Naive thymus-derived CD8-positive, alpha-beta T cell (primary cell): ENCODE measurements around the gene PDE10A. TPM values are rescaled to one million over a fixed set of nuclear protein-coding genes. Genes with fewer than 3 reads are reported as not detected.

ENCODE experiments used
- ATAC-seq, 2 donors: fragments of 150-1000 bp; cut with Tn5 transposase in 1 of 2; sonication (Bioruptor Pico), chemical (Tn5 transposase) in 1 of 2; 1 replicate in 1 of 2; 2 replicates in 1 of 2; pipeline ENCODE4 v1.10.0; 2021; ENCODE audit warnings: mild to moderate bottlenecking in 2 of 2, moderate library complexity in 2 of 2
- POLR2A ChIA-PET: fragments of 350-600 bp; sonication (Branson Sonifier 250); formaldehyde crosslinking; loops from one replicate; lab custom pipeline; 2021; ENCODE audit warnings: antibody characterized with exemption; lab: Charles Lee
- DNase-seq, 10 donors: peaks; one replicate each; pipeline versions ENCODE4 v3.0.0 to v3.0.0-alpha.2; 2020 to 2022
- H3K27ac Mint-ChIP-seq, 10 donors: one replicate each; pipeline ENCODE4 v1.8.0; 2020 to 2022; ENCODE audit warnings: mild to moderate bottlenecking in 10 of 10, mixed read lengths in 10 of 10, moderate library complexity in 4 of 10, inconsistent platforms in 1 of 10
- H3K27me3 Mint-ChIP-seq, 5 donors: one replicate each; pipeline ENCODE4 v1.8.0; 2021 to 2022; ENCODE audit warnings: mixed read lengths in 5 of 5
- H3K36me3 Mint-ChIP-seq, 3 donors: one replicate each; pipeline ENCODE4 v1.8.0; 2020 to 2022; ENCODE audit warnings: mixed read lengths in 3 of 3, mild to moderate bottlenecking in 2 of 3, inconsistent platforms in 1 of 3
- H3K4me1 Mint-ChIP-seq, 4 donors: one replicate each; pipeline ENCODE4 v1.8.0; 2021 to 2022; ENCODE audit warnings: mixed read lengths in 4 of 4
- H3K4me3 Mint-ChIP-seq, 10 donors: one replicate each; pipeline ENCODE4 v1.8.0; 2020 to 2022; ENCODE audit warnings: mild to moderate bottlenecking in 10 of 10, mixed read lengths in 10 of 10, moderate library complexity in 6 of 10, inconsistent platforms in 1 of 10
- H3K9me3 Mint-ChIP-seq, 9 donors: one replicate each; pipeline ENCODE4 v1.8.0; 2020 to 2022; ENCODE audit warnings: mixed read lengths in 9 of 9, mild to moderate bottlenecking in 3 of 9, inconsistent platforms in 1 of 9, moderate library complexity in 1 of 9
- polyA plus RNA-seq, 3 donors: library from polyadenylated mRNA; unstranded; fragments of 300-500 nt; fragmentation: Illumina TruSeq; gene quantifications; one replicate each; pipeline ENCODE4 v1.2.3, GENCODE V29; 2021
- total RNA-seq, 8 experiments: library from RNA in 2 of 8; stranded (reverse) in 2 of 8; gene quantifications; one replicate each; pipeline ENCODE4 v1.2.3 and lab custom pipeline; 2021 to 2026

Gene PDE10A
- total and polyA plus RNA-seq, 5 experiments from 2014 or later, result not detected

GRCh38 chr6:165674155-165675029, 11.4 kb upstream of the PDE10A start:
- POLR2A ChIA-PET, result no interaction called here
- H3K4me1 Mint-ChIP-seq, result no peaks in the 10 kb centered on the region
- DNase-seq, result no peak

GRCh38 chr6:165671222-165671768, 8.3 kb upstream of the PDE10A start:
- no peak overlapping the region for H3K27ac Mint-ChIP-seq
- H3K9me3 Mint-ChIP-seq, result no peaks in the 10 kb centered on the region
- peaks cover 4 to 25% (median 12%) of the 10 kb centered on the region in 5 donors for H3K27me3 Mint-ChIP-seq
- ATAC-seq (no peak), DNase-seq (no peak)
- POLR2A ChIA-PET, result no interaction called here
- no peak overlapping the region for H3K4me3 Mint-ChIP-seq
- H3K4me1 Mint-ChIP-seq, result no peaks in the 10 kb centered on the region
- H3K36me3 Mint-ChIP-seq, result no peaks in the 10 kb centered on the region

More at GRCh38 chr6:165674155-165675029, 11.4 kb upstream of the PDE10A start:
- Mint-ChIP-seq H3K27me3 (peaks cover 2 to 18% (median 4%) of the 10 kb centered on the region in 5 donors), H3K4me3 (no peak overlapping the region), H3K9me3 (peaks cover 0 to 19% (median 0%) of the 10 kb centered on the region in 9 donors), H3K36me3 (no peaks in the 10 kb centered on the region), H3K27ac (peak overlapping the region in 1 of 10 donors; percentile 27)
- no peak for ATAC-seq

DNA sequence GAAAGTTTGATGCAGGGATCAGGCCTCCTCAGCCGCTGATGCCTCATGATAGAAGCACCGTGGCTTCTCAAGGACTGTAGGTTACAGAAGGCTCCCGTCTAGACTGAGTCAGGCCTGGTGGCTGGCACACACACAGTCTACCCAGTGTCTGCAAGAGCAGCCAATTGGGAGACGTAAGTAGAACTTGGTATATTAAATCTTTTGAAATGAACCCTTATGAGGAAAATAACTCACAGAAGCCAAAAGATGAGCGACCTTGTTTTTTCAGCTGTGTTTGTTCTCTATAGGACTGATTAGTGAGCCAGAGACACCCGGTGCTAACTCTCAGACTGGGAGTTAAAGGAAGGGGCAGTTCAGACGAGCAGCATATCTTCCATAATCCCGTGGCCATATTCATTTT, 5.9 kb upstream of the PDE10A start:
- POLR2A ChIA-PET, result no interaction called here
- ATAC-seq (no peak), DNase-seq (no peak)
- no peak overlapping the region for H3K4me3 Mint-ChIP-seq
- H3K9me3 Mint-ChIP-seq, result peaks cover 0 to 3% (median 0%) of the 10 kb centered on the region in 9 donors
- H3K27me3 Mint-ChIP-seq, result peaks cover 13 to 44% (median 26%) of the 10 kb centered on the region in 5 donors
- no peak overlapping the region for H3K27ac Mint-ChIP-seq
- H3K36me3 Mint-ChIP-seq, result no peaks in the 10 kb centered on the region
- peaks cover 0 to 3% (median 1%) of the 10 kb centered on the region in 4 donors for H3K4me1 Mint-ChIP-seq

DNA sequence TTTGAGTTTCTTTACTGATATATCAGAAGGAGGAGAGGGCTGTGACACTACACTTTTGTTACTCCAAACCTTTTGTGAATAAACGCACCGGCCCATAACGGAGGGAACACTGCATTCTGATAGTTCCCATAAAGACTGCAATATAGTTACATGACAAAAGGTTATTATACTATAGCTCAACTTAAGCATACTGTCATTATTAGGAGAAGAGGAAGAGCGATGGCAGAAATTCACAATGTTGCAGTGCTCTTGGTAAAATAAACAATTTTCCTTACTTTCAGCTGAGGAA, 2.3 kb upstream of the PDE10A start:
- H3K36me3 Mint-ChIP-seq, result peaks cover 0 to 2% (median 0%) of the 10 kb centered on the region in 3 donors
- H3K27ac Mint-ChIP-seq, result no peak overlapping the region
- peaks cover 0 to 4% (median 0%) of the 10 kb centered on the region in 9 donors for H3K9me3 Mint-ChIP-seq
- H3K4me3 Mint-ChIP-seq, result no peak overlapping the region
- ATAC-seq (no peak), DNase-seq (no peak)
- POLR2A ChIA-PET, result no interaction called here
- H3K27me3 Mint-ChIP-seq, result peaks cover 16 to 34% (median 33%) of the 10 kb centered on the region in 5 donors
- H3K4me1 Mint-ChIP-seq, result peaks cover 0 to 8% (median 3%) of the 10 kb centered on the region in 4 donors

DNA sequence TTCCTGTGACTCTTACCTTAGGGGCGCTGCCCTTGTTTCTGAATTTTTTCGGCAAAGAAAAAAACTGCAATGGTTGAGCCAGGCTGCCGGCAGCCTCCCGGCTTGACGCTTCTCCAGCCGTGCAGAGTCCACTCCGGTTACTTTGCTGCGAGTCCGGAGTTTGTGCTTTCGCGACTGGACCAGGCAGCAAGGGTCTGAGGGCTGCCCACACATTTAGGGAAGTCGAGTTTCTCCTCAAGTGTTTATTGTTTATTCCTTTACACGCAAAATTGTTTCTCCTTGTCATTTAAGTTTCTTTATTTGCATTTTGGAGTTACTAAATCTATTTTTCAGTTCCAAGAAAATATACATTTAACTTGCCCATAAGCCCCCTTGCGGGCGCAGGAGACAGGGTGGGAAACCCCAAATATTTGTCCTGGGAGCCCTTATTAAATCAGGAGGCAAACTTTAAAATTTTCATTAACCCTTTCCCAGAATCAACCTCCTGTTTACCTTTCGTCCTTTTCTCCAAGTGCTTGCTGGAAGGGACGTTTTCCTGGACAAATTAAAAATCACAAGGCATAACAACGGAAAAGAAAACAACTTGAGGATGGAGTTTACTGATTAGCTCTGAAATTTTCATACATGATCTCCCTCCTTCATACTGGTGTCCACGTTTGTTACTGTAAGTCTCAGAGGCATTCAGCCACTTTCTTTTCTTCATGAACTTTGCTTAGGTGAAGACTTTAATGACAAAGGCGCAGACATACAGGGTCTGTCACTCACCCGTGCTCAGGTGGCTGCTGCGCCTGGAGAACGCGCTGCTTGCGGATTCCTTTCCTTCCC, 1.7 kb upstream of the PDE10A start:
- ATAC-seq (no peak), DNase-seq (no peak)
- H3K36me3 Mint-ChIP-seq, result peaks cover 0 to 2% (median 2%) of the 10 kb centered on the region in 3 donors
- H3K4me3 Mint-ChIP-seq, result peak overlapping the region in 1 of 10 donors; percentile 25
- POLR2A ChIA-PET, result no interaction called here
- H3K9me3 Mint-ChIP-seq, result peaks cover 0 to 4% (median 0%) of the 10 kb centered on the region in 9 donors
- H3K27ac Mint-ChIP-seq, result no peak overlapping the region
- peaks cover 18 to 38% (median 34%) of the 10 kb centered on the region in 5 donors for H3K27me3 Mint-ChIP-seq
- peaks cover 0 to 11% (median 4%) of the 10 kb centered on the region in 4 donors for H3K4me1 Mint-ChIP-seq

DNA sequence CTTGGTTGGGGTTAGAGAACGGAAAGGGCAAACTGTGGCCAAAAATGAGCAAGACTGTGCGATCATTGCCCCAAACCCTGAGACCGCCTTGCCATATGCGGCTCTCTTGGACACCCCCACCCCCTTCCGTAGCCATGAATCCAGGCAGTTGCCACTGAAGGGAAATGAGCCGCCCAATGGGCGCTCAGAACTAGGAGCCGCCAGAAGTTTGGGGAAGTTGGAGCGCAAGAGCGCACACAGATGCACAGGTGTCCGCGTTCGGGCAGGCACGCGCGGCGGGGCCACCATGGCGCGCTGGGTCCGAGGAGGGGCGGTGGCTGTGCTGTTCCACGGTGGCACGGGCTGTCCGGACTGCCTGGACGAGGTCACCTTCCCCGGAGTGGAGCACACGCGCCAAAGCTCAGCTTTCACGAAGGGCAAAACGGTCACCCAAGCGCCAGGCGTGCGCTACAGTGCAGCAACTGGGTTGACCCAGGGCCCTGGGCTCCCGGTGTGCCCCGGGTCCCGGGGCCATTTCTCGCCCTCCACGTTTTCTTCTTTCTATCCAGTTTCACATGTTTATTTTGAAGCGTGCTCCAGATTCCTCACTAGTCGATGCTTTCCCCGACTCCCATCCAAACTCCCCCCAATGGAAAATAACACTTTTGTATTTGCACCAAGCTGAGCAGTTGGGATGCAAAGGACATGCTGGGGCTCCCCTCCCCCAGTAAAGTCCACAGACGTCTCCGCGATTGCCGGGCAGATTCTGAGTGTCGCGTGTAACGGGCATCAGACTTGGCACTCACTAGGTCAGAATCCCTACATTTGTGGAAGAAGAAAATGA, 906 bp upstream of the PDE10A start:
- ATAC-seq, result no peak
- Mint-ChIP-seq H3K4me3 (peak overlapping the region in 7 of 10 donors; percentile 18 to 63 (median 26)), H3K27me3 (peaks cover 21 to 47% (median 42%) of the 10 kb centered on the region in 5 donors), H3K9me3 (peaks cover 0 to 4% (median 0%) of the 10 kb centered on the region in 9 donors), H3K27ac (no peak overlapping the region), H3K36me3 (peaks cover 0 to 4% (median 2%) of the 10 kb centered on the region in 3 donors), H3K4me1 (peaks cover 0 to 12% (median 6%) of the 10 kb centered on the region in 4 donors)
- DNase-seq, result no peak
- POLR2A ChIA-PET, result no interaction called here

- no peak overlapping the region for H3K27ac Mint-ChIP-seq
- ATAC-seq (no peak), DNase-seq (no peak)
- H3K36me3 Mint-ChIP-seq, result peaks cover 0 to 4% (median 2%) of the 10 kb centered on the region in 3 donors
- H3K4me3 Mint-ChIP-seq, result peak overlapping the region in 6 of 10 donors; percentile 19 to 63 (median 32)
- H3K9me3 Mint-ChIP-seq, result peaks cover 0 to 4% (median 0%) of the 10 kb centered on the region in 9 donors
- H3K4me1 Mint-ChIP-seq, result peaks cover 0 to 12% (median 6%) of the 10 kb centered on the region in 4 donors
- peaks cover 25 to 52% (median 42%) of the 10 kb centered on the region in 5 donors for H3K27me3 Mint-ChIP-seq
- POLR2A ChIA-PET, result no interaction called here
These were observed 315 bp upstream of the PDE10A start for GRCh38 chr6:165663377-165663735.

DNA sequence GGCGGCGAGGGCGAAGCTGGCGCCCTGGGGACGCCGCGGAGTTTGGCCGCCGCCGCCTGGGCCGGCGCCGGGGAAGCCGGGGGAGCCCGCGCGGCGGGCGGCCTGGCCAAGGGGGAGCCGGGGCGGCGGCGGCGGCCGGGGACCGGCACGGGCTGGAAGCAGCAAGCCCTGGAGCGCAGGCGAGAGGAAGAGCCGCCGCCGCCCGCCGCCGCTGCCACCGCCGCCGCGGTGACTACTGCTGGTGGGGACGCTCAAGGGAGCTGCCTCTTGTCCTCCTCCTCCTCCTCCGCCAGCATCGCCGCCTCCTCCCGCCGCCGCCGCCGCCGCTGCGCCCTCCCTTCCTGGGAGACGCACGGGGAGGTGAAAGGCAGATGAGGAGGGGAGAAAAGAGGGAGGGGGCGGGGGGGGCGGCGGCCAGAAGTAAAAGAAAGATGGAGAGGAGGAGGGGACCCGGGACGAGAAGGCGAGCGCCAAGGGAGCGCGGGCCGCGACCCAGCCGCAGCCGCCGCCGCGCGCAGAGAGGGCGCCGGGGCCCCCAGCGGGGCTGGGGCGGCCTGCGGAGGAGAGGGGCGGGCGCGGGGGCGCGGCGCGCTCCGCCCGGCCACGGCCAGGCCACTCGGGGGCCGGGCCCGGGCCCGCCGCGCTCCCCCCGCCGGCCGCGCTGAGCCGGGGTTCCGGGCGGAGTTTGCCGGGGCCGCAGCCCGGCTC, 846 bp downstream of the PDE10A start:
- DNase-seq (no peak), ATAC-seq (no peak)
- H3K27ac Mint-ChIP-seq, result no peak overlapping the region
- POLR2A ChIA-PET, result no interaction called here
- peak overlapping the region in 1 of 10 donors; percentile 33 for H3K4me3 Mint-ChIP-seq
- peaks cover 0 to 4% (median 2%) of the 10 kb centered on the region in 3 donors for H3K36me3 Mint-ChIP-seq
- H3K4me1 Mint-ChIP-seq, result peaks cover 0 to 12% (median 6%) of the 10 kb centered on the region in 4 donors
- H3K27me3 Mint-ChIP-seq, result peaks cover 31 to 58% (median 44%) of the 10 kb centered on the region in 5 donors
- H3K9me3 Mint-ChIP-seq, result peaks cover 0 to 4% (median 0%) of the 10 kb centered on the region in 9 donors

DNA sequence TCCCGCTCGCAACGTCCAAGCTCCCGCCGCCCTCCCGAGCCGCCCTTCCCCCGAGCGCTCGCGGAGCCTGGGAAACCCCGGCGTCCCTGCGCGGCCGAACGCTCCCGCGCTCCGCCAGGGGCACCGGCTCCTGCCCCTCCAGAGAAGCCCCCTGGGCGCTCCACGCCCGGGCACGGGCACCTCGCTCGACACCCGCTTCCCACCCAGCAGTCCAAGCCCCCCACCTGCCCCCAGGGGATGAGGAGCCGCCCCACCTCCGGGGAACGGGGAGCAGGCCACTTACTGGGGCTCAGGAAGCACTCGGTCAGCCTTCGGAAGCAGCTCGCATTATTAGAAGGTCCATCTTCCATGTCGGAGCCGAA, 1.4 kb downstream of the PDE10A start:
- Mint-ChIP-seq H3K27ac (no peak overlapping the region), H3K9me3 (peaks cover 0 to 4% (median 0%) of the 10 kb centered on the region in 9 donors), H3K36me3 (peaks cover 0 to 4% (median 2%) of the 10 kb centered on the region in 3 donors), H3K4me3 (no peak overlapping the region), H3K4me1 (peaks cover 0 to 12% (median 6%) of the 10 kb centered on the region in 4 donors), H3K27me3 (peaks cover 30 to 54% (median 42%) of the 10 kb centered on the region in 5 donors)
- POLR2A ChIA-PET, result no interaction called here
- DNase-seq (no peak), ATAC-seq (no peak)

DNA sequence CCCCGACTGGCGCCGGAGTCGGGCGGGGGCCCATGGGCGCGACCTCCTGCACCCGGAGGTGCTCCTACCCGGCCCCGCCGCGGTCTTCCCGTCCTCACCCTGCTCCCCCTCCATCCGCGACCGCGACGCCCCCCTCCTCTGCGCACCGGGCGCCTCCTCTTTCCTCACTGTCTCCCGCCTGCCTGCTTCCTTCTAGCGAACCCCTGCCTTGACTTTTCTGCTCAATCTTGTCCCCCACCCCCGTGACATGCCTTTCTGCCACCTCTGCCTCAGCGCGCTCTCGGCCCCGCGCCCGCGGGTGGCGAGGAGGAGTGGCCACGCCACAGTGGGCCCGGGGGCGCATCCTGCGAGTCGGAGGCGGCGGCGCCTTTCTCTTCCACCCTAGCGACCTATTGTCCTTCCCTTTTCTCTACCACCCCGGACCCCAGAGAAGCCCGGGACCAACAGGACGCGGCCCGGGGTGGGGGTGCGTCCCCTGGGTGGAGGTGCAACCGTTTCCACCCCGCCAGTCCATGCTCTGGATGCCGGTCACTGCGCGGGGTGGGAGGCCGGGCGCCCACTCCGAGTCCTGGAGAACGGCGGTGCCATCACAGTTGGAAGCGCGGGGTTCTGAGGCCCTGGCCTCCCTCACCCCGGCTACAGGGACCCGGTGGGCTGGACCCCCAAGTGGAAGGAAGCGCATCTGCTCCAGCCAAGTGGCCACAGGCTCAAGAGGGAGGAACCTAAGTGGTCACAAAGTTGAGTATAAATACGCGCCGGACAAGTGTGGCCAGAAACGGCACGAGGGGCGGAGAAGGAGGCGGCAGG, 2.0 kb downstream of the PDE10A start:
- ATAC-seq (no peak), DNase-seq (no peak)
- H3K36me3 Mint-ChIP-seq, result peaks cover 0 to 4% (median 2%) of the 10 kb centered on the region in 3 donors
- H3K27me3 Mint-ChIP-seq, result peaks cover 28 to 50% (median 39%) of the 10 kb centered on the region in 5 donors
- H3K27ac Mint-ChIP-seq, result no peak overlapping the region
- POLR2A ChIA-PET, result no interaction called here
- H3K4me3 Mint-ChIP-seq, result no peak overlapping the region
- H3K4me1 Mint-ChIP-seq, result peaks cover 0 to 12% (median 6%) of the 10 kb centered on the region in 4 donors
- peaks cover 0 to 4% (median 0%) of the 10 kb centered on the region in 9 donors for H3K9me3 Mint-ChIP-seq
